ENCODE measurements around the gene FBXO31.

FBXO31 gene

DNA sequence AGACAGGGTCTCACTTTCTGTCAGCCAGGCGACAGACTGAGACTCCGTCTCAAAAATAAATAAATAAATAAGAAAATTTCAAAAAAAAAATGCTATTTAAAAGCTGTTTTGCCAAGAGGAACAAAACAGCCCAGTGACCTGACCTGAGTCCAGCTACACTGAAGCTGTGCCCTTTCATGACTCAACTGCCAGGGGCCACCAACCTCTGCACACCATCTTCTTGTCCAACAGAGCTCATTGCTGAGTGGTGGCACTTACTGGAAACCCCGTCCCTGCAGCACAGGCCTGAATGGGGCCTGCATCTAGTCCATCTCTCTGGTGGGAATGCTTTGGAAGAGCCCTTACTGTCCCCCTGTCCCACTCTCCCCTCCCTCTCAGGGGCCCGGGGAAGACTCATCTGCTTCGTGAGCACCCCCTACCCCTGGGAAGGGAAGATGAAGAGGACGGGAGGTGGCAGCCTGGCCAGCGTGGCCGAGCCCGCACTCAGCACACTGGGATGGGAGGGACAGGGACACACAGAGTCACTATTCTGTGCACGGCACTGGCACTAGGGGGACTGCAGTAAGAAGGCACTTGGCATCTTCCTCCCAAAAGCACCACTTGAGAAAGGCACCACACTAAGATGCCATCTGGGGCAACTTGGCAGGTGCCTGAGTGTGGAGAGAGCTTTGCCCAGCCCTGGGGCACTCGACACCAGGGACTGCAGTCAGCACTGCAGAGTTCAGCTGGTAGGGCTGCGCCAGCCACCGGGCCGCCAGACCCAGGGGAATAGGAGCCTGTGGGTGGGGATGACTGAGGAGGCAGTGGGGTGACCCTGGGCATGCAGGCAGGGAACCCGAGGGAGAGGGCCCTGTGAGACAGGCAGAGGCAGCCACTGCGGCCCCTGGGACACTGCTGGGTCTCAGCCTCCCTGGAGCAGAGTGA, 13.5 kb downstream of the FBXO31 start:
- DNase-seq (ENCODE audit: extremely low read depth, low read depth), result no peak
- TF ChIP-seq, protein P1, sequence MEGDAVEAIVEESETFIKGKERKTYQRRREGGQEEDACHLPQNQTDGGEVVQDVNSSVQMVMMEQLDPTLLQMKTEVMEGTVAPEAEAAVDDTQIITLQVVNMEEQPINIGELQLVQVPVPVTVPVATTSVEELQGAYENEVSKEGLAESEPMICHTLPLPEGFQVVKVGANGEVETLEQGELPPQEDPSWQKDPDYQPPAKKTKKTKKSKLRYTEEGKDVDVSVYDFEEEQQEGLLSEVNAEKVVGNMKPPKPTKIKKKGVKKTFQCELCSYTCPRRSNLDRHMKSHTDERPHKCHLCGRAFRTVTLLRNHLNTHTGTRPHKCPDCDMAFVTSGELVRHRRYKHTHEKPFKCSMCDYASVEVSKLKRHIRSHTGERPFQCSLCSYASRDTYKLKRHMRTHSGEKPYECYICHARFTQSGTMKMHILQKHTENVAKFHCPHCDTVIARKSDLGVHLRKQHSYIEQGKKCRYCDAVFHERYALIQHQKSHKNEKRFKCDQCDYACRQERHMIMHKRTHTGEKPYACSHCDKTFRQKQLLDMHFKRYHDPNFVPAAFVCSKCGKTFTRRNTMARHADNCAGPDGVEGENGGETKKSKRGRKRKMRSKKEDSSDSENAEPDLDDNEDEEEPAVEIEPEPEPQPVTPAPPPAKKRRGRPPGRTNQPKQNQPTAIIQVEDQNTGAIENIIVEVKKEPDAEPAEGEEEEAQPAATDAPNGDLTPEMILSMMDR (IDR thresholded peaks at IDR 0.05; ENCODE audit: low read depth, low read length), result no peak

DNA sequence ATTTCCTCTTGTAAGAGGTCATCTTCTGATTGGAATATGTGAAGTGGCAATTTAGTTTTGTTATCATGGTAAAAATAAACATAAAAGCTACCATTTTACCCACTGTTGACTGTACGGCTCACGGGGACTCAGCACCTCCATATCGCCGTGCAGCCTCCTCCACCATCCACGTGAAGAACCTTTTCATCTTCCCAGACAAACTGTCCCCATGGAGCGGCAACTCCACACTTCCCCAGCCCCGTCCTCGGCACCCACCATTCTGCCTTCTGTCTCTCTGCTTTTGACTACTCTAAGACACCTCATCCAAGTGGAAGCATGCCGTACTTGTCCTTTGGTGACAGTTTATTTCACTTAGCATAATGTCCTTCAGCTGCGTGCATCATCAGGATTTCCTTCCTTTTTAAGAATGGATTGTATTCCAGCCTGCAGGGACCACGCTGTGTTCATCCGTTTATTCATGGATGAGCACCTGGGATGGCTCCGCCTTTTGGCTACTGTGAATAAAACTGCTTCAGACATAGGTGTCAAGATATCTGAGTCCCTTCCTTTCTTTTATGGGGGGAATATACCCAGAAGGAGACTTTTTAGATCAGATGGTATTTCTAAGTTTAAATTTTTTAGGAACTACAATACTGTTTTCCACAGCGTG, 14.3 kb downstream of the FBXO31 start:
- no peak for DNase-seq (ENCODE audit: extremely low read depth, low read depth)
- TF ChIP-seq, protein P1 (IDR thresholded peaks at IDR 0.05; ENCODE audit: low read depth, low read length), result no peak

DNA sequence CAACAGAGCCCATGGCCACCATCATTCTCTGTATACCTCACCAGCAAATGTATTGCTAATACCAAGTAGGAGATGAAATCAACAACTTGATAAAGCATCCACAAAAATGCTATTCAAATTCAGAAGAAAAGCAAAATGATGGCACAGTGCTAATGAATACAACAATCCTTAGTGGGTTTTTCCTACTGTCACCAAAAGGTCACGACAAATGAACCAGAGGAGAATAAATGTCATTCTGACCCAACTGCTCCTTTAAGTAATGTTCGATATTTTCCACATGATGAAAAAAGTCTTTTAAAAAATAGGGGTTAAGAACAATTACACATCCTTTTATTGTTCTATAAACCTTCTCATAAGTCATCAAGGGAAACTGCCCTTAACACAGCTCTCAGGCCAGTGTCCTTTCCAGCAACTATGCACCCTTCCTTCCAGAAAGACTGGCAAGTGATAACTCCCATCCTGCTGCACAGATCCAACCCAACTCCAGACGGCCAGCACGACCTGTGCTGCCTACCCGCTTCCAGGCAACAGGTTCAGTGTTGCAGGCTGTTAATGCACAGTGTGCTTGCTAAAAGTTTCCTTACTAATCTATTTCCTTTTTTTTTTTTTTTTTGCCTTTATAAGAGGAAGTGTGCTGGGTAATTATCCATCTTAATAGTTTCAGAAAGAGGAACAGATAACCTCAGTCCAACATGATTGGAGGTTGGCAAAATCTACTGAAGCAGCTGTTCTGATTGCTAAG, 15.4 kb downstream of the FBXO31 start:
- no peak for DNase-seq (ENCODE audit: extremely low read depth, low read depth)
- TF ChIP-seq, protein P1 (IDR thresholded peaks at IDR 0.05; ENCODE audit: low read depth, low read length), result no peak

DNA sequence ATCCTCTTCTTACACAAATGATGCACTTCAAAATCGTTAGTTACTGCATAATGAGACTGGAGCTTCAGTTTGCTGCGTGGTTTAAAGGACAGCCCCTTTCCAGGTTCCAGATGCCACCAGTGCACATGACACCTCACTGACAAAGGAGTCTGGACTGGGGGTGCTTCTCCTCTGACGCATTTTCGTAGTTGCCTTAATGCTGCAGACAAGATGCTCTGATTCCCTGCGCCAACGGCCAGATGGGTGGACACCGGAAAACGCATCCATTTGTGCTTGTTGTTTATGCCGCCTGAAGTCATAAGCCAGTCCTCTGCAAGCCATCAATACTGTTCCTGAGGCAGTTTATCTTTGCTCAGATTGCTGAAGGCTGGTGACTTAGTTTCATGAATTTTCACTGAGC, 16.0 kb downstream of the FBXO31 start:
- no peak for DNase-seq (ENCODE audit: extremely low read depth, low read depth)
- TF ChIP-seq, protein P1 (IDR thresholded peaks at IDR 0.05; ENCODE audit: low read depth, low read length), result no peak

- TF ChIP-seq, protein P1 (IDR thresholded peaks at IDR 0.05; ENCODE audit: low read depth, low read length), result no peak
- no peak for DNase-seq (ENCODE audit: extremely low read depth, low read depth)
These were observed 16.6 kb downstream of the FBXO31 start for GRCh38 chr16:87366930-87367329.

DNA sequence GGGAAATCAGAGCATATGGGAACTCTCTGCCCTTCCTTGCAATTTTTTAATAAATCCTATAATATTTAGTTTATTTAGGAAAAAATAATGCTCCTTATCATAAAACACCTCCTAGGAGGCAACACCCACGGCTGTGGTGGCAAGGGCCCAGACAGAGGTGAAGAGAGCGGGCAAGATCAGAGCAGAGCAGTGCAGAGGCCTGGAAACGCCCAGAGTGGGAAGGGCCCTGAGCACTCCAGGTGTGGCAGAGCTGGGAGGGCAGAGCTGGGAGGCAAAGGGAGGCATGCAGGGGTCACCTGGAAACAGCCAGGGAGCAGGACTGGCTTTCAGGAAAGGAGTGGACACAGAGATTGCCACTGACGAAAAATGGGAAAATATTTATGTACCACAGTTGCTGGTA, 17.3 kb downstream of the FBXO31 start:
- DNase-seq (ENCODE audit: extremely low read depth, low read depth), result no peak
- TF ChIP-seq, protein P1 (IDR thresholded peaks at IDR 0.05; ENCODE audit: low read depth, low read length), result no peak

Data from AG09319 (cell line).